BLaER1 treated with 17β-estradiol and CSF1 and Interleukin-3, amounts not matched to agents 10 nM and 100 nM (cell line): ENCODE results near the gene SDK2.
"Not testable (repeated sequence)": the region's sequence is repeated elsewhere in the genome, so short reads cannot be mapped to it uniquely, and the experiment has no call there.

Source experiments
- H3K27ac ChIP-seq, 11 experiments: shearing (Covaris generic); formaldehyde crosslinking; 2 replicates each; pipeline ENCODE4 v1.8.1; 2022
- H3K27me3 ChIP-seq, 11 experiments: shearing (Covaris generic); formaldehyde crosslinking; 2 replicates each; pipeline ENCODE4 v1.8.1; 2022
- H3K36me3 ChIP-seq, 11 experiments: shearing (Covaris generic); formaldehyde crosslinking; 2 replicates each; pipeline ENCODE4 v1.8.1; 2022
- H3K4me1 ChIP-seq, 10 experiments: shearing (Covaris generic); formaldehyde crosslinking; 2 replicates each; pipeline ENCODE4 v1.8.1; 2022
- H3K4me2 ChIP-seq, 11 experiments: shearing (Covaris generic); formaldehyde crosslinking; 2 replicates each; pipeline ENCODE4 v1.8.1; 2022
- H3K4me3 ChIP-seq, 10 experiments: shearing (Covaris generic); formaldehyde crosslinking; 2 replicates each; pipeline ENCODE4 v1.8.1; 2022
- H3K9ac ChIP-seq, 11 experiments: shearing (Covaris generic); formaldehyde crosslinking; 2 replicates each; pipeline ENCODE4 v1.8.1; 2022
- H3K9me3 ChIP-seq, 11 experiments: shearing (Covaris generic); formaldehyde crosslinking; replicated peaks in 1 of 11; 2 replicates each; pipeline ENCODE4 v1.8.1; 2022
- H4K20me1 ChIP-seq, 11 experiments: shearing (Covaris generic); formaldehyde crosslinking; 2 replicates each; pipeline ENCODE4 v1.8.1; 2022
- Cebpa-rat ChIP-seq, 11 experiments: shearing (Covaris generic); IDR thresholded peaks; 2 replicates each; pipeline ENCODE4 v1.8.1; 2022

The SDK2 gene

GRCh38 chr17:73384926-73385325, 259.3 kb downstream of the SDK2 start:
- Histone ChIP-seq H3K27me3 (no peaks in the 10 kb centered on the region), H3K4me2 (no peak overlapping the region), H3K9me3 (no peaks in the 10 kb centered on the region), H3K4me3 (no peak overlapping the region), H3K27ac (no peak overlapping the region), H4K20me1 (no peaks in the 10 kb centered on the region; a peak in 1 of 22 replicates), H3K4me1 (peaks cover 0 to 7% (median 0%) of the 10 kb centered on the region in 10 experiments; a peak in 2 of 20 replicates), H3K9ac (no peak overlapping the region), H3K36me3 (peaks cover 0 to 25% (median under 1%) of the 10 kb centered on the region in 11 experiments; a peak in 7 of 22 replicates)
- no peak for TF ChIP-seq Cebpa-rat (IDR thresholded peaks at IDR 0.05)

- no peak overlapping the region for H3K4me3 ChIP-seq
- H3K4me2 ChIP-seq, result no peak overlapping the region
- no peak overlapping the region for H3K9ac ChIP-seq
- H4K20me1 ChIP-seq, result no peaks in the 10 kb centered on the region; a peak in 1 of 22 replicates
- no peak overlapping the region for H3K27ac ChIP-seq
- no peak for TF ChIP-seq Cebpa-rat (IDR thresholded peaks at IDR 0.05)
- H3K36me3 ChIP-seq, result peaks cover 0 to 24% (median 0%) of the 10 kb centered on the region in 11 experiments; a peak in 7 of 22 replicates
- no peaks in the 10 kb centered on the region for H3K9me3 ChIP-seq
- no peaks in the 10 kb centered on the region for H3K27me3 ChIP-seq
- no peaks in the 10 kb centered on the region for H3K4me1 ChIP-seq
These were observed 263.7 kb downstream of the SDK2 start for GRCh38 chr17:73380439-73381106.

DNA sequence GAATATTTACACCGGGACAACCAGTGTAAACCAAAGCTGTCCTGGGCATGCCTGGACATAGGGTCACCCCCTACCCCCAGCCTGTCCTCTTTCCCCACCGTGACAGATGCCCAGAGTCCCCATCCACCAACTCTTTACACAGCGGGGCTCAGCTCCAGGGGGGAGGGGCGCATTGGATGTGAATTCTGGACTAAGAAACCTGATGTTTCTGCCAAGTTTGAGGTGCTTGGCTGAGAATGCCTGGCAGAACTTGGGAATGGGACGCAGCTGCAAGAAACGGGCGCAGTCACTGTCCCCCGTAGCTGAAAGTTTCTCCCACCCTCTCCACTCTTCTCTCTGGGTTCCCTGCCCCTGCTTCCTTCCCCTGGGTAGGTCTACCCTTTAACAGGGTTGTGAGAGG, 264.4 kb downstream of the SDK2 start:
- H3K9ac ChIP-seq, result no peak overlapping the region
- no peak overlapping the region for H3K4me2 ChIP-seq
- no peak overlapping the region for H3K27ac ChIP-seq
- no peak overlapping the region for H3K4me3 ChIP-seq
- no peaks in the 10 kb centered on the region; a peak in 1 of 22 replicates for H4K20me1 ChIP-seq
- H3K36me3 ChIP-seq, result peaks cover 0 to 16% (median 0%) of the 10 kb centered on the region in 11 experiments; a peak in 6 of 22 replicates
- H3K9me3 ChIP-seq, result no peaks in the 10 kb centered on the region
- no peak for TF ChIP-seq Cebpa-rat (IDR thresholded peaks at IDR 0.05)
- H3K27me3 ChIP-seq, result no peaks in the 10 kb centered on the region
- H3K4me1 ChIP-seq, result no peaks in the 10 kb centered on the region

DNA sequence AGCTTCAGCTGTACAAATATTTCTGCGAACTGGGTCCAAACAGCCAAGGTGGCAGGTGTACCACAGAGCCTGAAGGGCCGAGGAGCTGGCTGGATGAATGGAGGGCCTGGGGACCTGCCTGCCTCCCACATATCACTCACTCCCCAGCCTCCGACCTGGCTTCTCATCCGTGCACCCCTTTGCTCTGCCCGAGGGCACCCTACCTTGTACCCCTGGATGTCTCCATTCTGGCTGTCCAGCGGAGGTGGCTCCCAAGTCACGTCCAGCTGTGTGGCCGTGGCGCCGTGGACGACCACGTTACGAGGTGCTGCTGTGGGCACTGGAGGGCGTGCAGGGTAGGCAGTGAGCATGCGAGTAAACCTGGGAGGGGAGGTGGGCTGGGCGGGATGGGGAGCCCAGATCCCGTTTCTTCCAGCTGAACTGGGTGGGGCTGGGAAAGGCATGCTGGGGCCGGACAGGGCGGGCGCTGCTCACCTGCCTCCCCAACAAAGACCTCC, 265.2 kb downstream of the SDK2 start:
- Histone ChIP-seq H3K27ac (no peak overlapping the region), H3K4me2 (no peak overlapping the region), H3K36me3 (peaks cover 0 to 14% (median 0%) of the 10 kb centered on the region in 11 experiments; a peak in 5 of 22 replicates), H3K27me3 (no peaks in the 10 kb centered on the region), H3K4me3 (no peak overlapping the region), H3K4me1 (no peaks in the 10 kb centered on the region), H4K20me1 (no peaks in the 10 kb centered on the region; a peak in 1 of 22 replicates), H3K9me3 (no peaks in the 10 kb centered on the region), H3K9ac (no peak overlapping the region)
- no peak for TF ChIP-seq Cebpa-rat (IDR thresholded peaks at IDR 0.05)

GRCh38 chr17:73376636-73377035, 267.6 kb downstream of the SDK2 start:
- Histone ChIP-seq H4K20me1 (peaks cover 0 to 3% (median 0%) of the 10 kb centered on the region in 11 experiments; a peak in 1 of 22 replicates), H3K4me1 (peaks cover 7 to 10% (median 8%) of the 10 kb centered on the region in 10 experiments), H3K27ac (no peak overlapping the region), H3K36me3 (peaks cover 0 to 8% (median 0%) of the 10 kb centered on the region in 11 experiments; a peak in 3 of 22 replicates), H3K4me2 (no peak overlapping the region), H3K27me3 (no peaks in the 10 kb centered on the region), H3K9me3 (no peaks in the 10 kb centered on the region), H3K4me3 (no peak overlapping the region), H3K9ac (no peak overlapping the region)
- no peak for TF ChIP-seq Cebpa-rat (IDR thresholded peaks at IDR 0.05)

DNA sequence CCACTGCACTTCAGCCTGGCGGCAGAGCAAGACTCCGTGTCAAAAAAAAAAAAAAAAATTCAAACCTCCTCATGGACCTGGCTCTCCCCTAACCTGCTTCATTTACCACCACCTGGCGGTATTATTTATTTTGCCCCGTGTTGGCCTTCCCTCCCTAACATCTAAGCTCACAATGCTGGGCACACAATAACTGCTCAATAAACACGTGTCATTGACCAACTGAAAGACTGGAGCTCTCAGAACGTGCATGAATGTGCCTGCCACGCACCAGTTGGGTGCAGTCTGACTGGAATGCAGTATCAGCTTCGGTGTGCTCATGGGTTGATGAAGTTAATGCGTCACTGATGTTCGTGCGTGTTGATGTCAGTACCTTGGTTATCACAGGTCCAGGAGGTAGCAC, 268.1 kb downstream of the SDK2 start:
- peaks cover 0 to 8% (median 0%) of the 10 kb centered on the region in 11 experiments; a peak in 3 of 22 replicates for H3K36me3 ChIP-seq
- H3K9ac ChIP-seq, result no peak overlapping the region
- peaks cover 11 to 15% (median 13%) of the 10 kb centered on the region in 10 experiments for H3K4me1 ChIP-seq
- no peak overlapping the region for H3K27ac ChIP-seq
- peaks cover 0 to 3% (median 0%) of the 10 kb centered on the region in 11 experiments; a peak in 1 of 22 replicates for H4K20me1 ChIP-seq
- H3K4me2 ChIP-seq, result no peak overlapping the region
- no peaks in the 10 kb centered on the region for H3K9me3 ChIP-seq
- no peaks in the 10 kb centered on the region for H3K27me3 ChIP-seq
- H3K4me3 ChIP-seq, result no peak overlapping the region
- no peak for TF ChIP-seq Cebpa-rat (IDR thresholded peaks at IDR 0.05)

GRCh38 chr17:73371836-73372235, 272.4 kb downstream of the SDK2 start:
- no peak for TF ChIP-seq Cebpa-rat (IDR thresholded peaks at IDR 0.05)
- no peak overlapping the region for H3K4me3 ChIP-seq
- H3K4me2 ChIP-seq, result peak overlapping the region; percentile 57 to 87 (median 68)

GRCh38 chr17:73371285-73371684, 273.0 kb downstream of the SDK2 start:
- Histone ChIP-seq H3K4me2 (peak overlapping the region; percentile 57 to 87 (median 68)), H3K36me3 (no peaks in the 10 kb centered on the region; a peak in 3 of 22 replicates), H3K4me3 (no peak overlapping the region), H3K27me3 (peaks cover 0 to 5% (median 0%) of the 10 kb centered on the region in 11 experiments; a peak in 3 of 22 replicates), H3K27ac (no peak overlapping the region), H3K4me1 (peaks cover 15 to 52% (median 32%) of the 10 kb centered on the region in 10 experiments), H3K9me3 (no peaks in the 10 kb centered on the region), H4K20me1 (0 out of 22 replicates have a peak, but pooled peaks cover 0 to 8% (median 0%) of the 10 kb centered on the region in 11 experiments), H3K9ac (0 out of 22 replicates have a peak overlapping the region, but pooled peaks of 2 of the 11 experiments have one; percentile 19 to 29)
- TF ChIP-seq Cebpa-rat (IDR thresholded peaks at IDR 0.05), result no peak

More at GRCh38 chr17:73371836-73372235, 272.4 kb downstream of the SDK2 start:
- Histone ChIP-seq H3K9me3 (no peaks in the 10 kb centered on the region), H4K20me1 (peaks cover 0 to 3% (median 0%) of the 10 kb centered on the region in 11 experiments; a peak in 1 of 22 replicates), H3K4me1 (peaks cover 15 to 46% (median 26%) of the 10 kb centered on the region in 10 experiments), H3K36me3 (peaks cover 0 to 6% (median 0%) of the 10 kb centered on the region in 11 experiments; a peak in 3 of 22 replicates), H3K27ac (no peak overlapping the region), H3K9ac (no peak overlapping the region), H3K27me3 (no peaks in the 10 kb centered on the region)

DNA sequence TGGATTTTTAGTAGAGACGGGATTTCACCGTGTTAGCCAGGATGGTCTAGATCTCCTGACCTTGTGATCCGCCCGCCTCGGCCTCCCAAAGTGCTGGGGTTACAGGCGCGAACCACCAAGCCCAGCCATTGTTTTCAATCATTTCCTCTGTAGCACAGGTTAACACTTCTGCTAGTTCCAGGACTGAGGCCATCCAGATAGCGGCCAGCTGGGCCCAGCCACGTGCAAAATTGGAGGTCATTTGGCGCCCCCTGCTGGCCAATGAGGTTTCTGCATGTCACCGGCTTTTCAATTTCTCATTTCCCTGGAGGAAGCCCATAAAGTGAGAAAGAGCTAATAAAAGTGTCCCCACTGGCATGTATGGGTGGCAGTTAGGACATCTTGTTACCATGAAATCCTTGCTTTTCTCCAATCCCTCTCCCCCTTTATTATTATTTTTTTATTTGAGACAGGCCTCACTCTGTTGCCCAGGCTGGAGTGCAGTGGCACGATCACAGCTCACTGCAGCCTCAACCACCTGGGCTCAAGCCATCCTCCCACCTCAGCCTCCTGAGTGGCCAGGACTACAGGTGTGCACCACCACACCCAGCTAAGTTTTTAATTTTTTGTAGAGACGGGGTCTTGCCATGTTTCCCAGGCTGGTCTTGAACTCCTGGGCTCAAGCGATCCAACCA, 274.3 kb downstream of the SDK2 start:
- peak overlapping the region in 6 of 11 experiments; percentile 35 to 68 (median 46); a peak in 8 of 22 replicates for H3K4me2 ChIP-seq
- not testable (repeated sequence) for H3K4me3 ChIP-seq

More for the DNA sequence above, 274.3 kb downstream of the SDK2 start:
- H3K4me1 ChIP-seq, result peaks cover 23 to 65% (median 43%) of the 10 kb centered on the region in 10 experiments
- not testable (repeated sequence) for H4K20me1 ChIP-seq, H3K9ac ChIP-seq, H3K9me3 ChIP-seq, H3K36me3 ChIP-seq, H3K27ac ChIP-seq
- H3K27me3 ChIP-seq, result peaks cover 0 to 16% (median 0%) of the 10 kb centered on the region in 11 experiments; a peak in 5 of 22 replicates
